Fibroblast of villous mesenchyme (primary cell): ENCODE measurements around the gene ARHGEF12. TPM values are rescaled to one million over a fixed set of nuclear protein-coding genes. Genes with fewer than 3 reads are reported as not detected.

ENCODE experiments used
- DNase-seq: peaks from one replicate; pipeline ENCODE4 v3.0.0-alpha.2; 2010; ENCODE audit warnings: low read depth
- H3K4me3 ChIP-seq: 2 replicates; pipeline ENCODE4 v1.5.1; 2011; ENCODE audit warnings: low read depth, mild to moderate bottlenecking, low read length
- CTCF ChIP-seq: IDR thresholded peaks from 2 replicates; pipeline ENCODE4 v1.5.1; 2012; ENCODE audit warnings: low read depth, mild to moderate bottlenecking, low read length; ENCODE audit not compliant: insufficient read depth
- total RNA-seq: library from RNA; depleted of rRNA; stranded (reverse); fragments of >200 nt; gene quantifications from 2 replicates; pipeline ENCODE4 v1.2.3, GENCODE V29; 2012

The ARHGEF12 gene
- total RNA-seq, 1 donor, result 143 TPM

DNA sequence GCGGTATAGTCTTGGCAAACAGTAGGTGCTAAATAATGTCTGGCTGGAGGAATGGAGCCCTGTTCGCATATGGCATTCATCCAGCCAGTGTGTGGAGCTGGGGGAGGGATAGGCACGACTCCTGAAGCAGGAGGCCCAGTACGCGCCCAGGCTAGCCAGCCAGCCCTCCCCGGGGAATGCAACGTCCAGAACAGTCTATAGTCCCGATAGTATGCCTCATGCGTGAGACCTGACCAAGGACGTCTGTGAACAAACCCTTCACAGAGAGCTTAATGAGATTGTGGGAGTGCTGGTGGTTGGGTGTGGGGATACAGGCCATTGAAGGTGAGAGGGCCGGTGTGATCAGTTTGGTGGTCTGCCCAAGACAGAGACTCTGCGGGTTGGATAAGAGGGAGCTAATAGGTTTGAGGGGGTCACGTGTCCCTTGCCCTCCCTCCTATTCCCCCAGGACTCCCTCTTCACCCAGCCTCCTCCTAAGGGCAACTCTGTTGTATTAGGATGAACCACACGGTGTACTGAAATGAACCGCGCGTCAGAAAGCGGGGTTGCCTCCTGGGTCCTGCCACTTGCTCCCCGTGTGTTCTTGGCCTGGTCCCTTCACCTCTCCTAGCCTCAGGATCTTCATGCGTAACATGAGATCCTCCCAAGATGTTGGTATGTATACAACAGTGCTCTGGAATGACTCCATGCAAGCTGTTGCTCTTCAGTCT lies 174.3 kb downstream of the ARHGEF12 start:
- H3K4me3 ChIP-seq, result no peak overlapping the region
- no peak for TF ChIP-seq CTCF
- no peak for DNase-seq

- H3K4me3 ChIP-seq, result peak within 1 kb of the TSS; percentile 51
- DNase-seq, result peak; percentile 72
- TF ChIP-seq CTCF, result peak; percentile 95
Observed at GRCh38 chr11:120511116-120511819, 175.1 kb downstream of the ARHGEF12 start, which contains the start of gene GRIK4. Gene GRIK4 (plus strand): TSS chr11:120511748. CDS start chr11:120660319, 148,571 bp downstream.

DNA sequence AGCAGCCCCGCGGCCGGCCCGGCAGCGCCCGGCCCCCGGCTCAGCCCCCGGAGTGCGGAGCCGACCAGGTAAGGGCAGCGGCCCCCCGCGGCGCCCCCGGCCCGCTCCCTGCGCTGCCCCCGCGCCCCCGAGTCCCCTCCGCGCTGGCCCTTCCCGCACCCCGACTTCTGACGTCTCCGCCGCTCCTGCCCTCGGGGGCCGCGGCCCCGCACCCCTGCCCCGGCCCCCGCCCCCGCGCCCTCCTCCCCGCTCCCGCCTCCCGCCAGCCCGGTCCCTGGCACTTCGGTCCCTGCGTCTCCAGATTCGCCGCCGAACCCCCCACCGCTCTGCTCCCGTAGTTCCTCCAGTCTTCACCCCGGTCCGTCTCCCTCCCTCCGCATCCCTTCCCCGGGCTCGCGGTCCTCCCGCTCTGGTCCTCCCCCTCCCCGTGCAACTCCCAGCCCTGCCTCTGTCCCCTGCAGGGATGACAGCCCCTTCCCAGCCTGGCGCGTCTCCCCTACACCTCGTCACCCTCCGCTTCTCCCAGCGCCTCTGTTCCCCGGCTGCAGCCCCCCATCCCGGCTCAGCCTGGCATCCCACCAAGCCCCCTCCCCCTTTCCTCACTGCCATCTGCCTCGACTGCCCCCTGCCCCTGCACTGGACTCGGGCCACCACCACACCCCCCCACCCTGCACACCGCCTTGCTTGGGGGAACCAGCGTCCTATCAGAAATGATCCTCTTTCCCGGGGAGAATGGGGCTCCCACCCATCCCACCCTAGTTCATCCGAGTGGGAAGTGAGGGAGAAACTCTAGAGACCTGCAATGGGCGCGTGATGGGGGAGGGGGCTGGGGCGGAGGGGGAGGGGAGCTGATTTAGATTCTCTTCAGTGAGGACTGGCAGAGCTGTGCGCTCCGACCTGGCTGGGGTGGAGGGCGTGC lies 175.9 kb downstream of the ARHGEF12 start:
- DNase-seq, result no peak
- peak overlapping the region; percentile 27 for H3K4me3 ChIP-seq
- TF ChIP-seq CTCF, result no peak

GRCh38 chr11:120512739-120513435 lies 176.7 kb downstream of the ARHGEF12 start:
- no peak for TF ChIP-seq CTCF
- no peak for DNase-seq
- no peak overlapping the region for H3K4me3 ChIP-seq

DNA sequence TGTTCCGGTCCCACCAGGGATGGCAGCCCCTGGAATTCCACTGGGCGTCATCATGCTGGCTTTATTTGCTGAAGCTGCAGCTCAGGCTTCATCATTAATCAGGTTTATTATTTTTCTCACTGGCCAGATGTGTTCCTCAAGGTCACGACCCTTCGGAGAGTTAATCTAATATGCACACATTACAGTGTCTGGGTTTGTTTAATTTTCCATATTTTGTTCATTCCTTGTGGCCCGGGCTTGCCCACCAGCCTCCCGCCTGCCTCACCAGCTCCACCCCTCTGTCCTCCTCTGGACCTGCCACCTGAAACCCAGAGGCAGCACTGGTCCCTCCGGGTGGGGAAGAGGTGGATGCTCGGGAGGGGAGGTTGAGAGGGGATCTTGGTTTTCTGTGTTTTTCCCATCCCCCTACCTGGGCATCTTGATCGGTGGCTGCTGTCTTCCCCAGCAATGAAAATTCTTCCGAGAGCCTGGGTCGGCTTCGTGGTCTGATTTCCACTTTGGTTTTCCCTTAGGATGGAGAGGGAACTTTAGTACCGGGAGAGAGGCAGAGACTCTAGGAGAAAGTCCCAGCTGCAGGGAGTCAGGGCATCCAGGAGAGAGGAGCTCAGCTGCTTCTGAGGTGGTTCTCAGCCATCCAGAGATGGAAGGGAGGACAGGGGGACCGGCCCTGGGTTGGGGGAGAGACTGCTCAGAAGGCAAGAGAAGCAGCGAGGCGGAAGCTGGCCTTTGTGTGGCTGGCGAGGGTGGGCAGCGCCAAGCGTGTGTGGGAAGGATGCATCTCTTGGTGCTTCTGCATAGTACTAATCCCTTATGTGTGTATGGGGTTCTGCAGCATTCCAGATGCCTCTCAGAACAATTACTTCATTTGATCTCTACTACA lies 177.5 kb downstream of the ARHGEF12 start:
- TF ChIP-seq CTCF, result no peak
- DNase-seq, result no peak
- H3K4me3 ChIP-seq, result no peak overlapping the region
